Stimulated activated naive CD8-positive, alpha-beta T cell treated with anti-CD3 and anti-CD28 coated beads, Interleukin-15, amount 100 ng/mL, for 72 hours (primary cell): ENCODE data around the gene REC114.
"Not testable (repeated sequence)": the region's sequence is repeated elsewhere in the genome, so short reads cannot be mapped to it uniquely, and the experiment has no call there.

Experiments used
- ATAC-seq: fragments of 150-1000 bp; cut with Tn5 transposase; 2 replicates; pipeline ENCODE4 v1.10.0; 2021; ENCODE audit warnings: mild to moderate bottlenecking, moderate library complexity
- DNase-seq, 2 donors: peaks; one replicate each; pipeline ENCODE4 v3.0.0; 2021 to 2022
- H3K27ac Mint-ChIP-seq, 2 donors: one replicate each; pipeline ENCODE4 v1.8.0; 2022; ENCODE audit warnings: mild to moderate bottlenecking in 2 of 2, mixed read lengths in 2 of 2, moderate library complexity in 2 of 2
- H3K27me3 Mint-ChIP-seq: one replicate; pipeline ENCODE4 v1.8.0; 2022; ENCODE audit warnings: mixed read lengths
- H3K4me1 Mint-ChIP-seq: one replicate; pipeline ENCODE4 v1.8.0; 2022; ENCODE audit warnings: mild to moderate bottlenecking, mixed read lengths
- H3K4me3 Mint-ChIP-seq, 2 donors: one replicate each; pipeline ENCODE4 v1.8.0; 2022; ENCODE audit warnings: mild to moderate bottlenecking in 2 of 2, mixed read lengths in 2 of 2, moderate library complexity in 1 of 2
- H3K9me3 Mint-ChIP-seq, 2 donors: one replicate each; pipeline ENCODE4 v1.8.0; 2022; ENCODE audit warnings: mixed read lengths in 2 of 2

REC114 gene

DNA sequence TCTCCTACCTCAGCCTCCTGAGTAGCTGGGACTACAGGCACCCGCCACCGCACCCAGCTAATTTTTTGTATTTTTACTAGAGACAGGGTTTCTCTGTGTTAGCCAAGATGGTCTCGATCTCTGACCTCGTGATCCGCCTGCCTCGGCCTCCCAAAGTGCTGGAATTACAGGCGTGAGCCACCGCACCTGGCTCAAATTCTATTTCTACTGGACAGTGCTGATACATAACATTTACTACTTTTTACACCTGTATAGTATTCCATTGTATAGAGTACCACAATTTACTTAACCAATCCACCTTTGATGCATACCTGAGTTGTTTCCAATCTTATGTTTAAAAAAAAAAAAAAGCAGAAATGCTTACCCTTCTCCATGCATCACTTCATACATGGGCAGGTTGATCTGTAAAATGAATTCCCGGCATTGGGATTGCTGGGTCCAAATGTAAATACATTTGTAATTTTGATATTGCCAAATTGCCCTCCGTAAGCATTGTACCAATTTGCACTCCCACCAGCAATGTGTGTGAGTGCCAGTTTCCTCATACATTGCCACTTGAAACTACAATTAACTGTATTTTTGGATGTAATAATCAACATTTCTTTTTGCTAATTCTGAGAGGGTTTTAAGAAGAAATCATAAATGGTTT lies 95.7 kb downstream of the REC114 start:
- no peaks in the 10 kb centered on the region for H3K9me3 Mint-ChIP-seq
- no peak for ATAC-seq
- H3K4me1 Mint-ChIP-seq, result no peaks in the 10 kb centered on the region

DNA sequence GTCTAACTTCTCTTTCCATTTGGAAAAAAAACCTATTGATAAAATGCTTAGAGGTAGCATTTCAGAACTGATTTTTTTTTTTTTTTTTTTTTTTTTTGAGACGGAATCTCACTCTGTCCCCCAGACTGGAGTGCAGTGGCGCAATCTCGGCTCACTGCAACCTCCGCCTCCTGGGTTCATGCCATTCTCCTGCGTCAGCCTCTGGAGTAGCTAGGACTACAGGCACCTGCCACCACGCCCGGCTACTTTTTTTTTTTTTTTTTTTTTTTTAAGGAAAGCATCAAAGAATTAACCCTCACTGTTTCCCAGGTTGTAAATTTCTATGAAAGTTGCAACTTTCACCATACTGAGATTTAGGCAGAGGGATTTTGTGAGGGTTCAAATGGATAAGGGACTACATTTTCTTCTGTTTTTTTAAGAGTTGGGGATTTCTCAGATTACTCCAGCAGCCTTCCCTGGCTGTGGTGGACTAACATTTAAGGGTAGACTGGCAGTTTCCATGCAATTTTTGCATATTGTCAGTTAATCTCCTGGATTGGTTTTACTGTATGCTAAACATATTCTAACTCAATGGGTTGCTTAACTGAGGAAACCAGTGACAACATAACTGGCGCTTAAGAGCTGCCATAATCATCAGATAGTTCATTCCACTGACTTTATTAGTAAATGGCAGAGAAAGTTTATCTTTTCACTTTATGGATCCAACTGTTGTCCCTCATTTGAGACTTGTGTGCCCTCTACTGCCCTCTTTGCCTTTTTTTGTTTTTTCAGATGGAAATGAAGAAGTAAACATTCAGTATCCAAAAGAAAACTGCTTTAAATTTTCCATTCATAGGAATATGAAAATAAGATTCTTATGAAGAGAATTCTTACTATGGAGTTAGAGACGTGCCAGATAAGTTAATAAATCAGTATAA lies 96.5 kb downstream of the REC114 start:
- H3K4me3 Mint-ChIP-seq, result no peak overlapping the region
- no peaks in the 10 kb centered on the region for H3K9me3 Mint-ChIP-seq

More for the DNA sequence above, 95.7 kb downstream of the REC114 start:
- no peak for DNase-seq
- Mint-ChIP-seq H3K4me3 (no peak overlapping the region), H3K27ac (no peak overlapping the region), H3K27me3 (no peaks in the 10 kb centered on the region)

DNA sequence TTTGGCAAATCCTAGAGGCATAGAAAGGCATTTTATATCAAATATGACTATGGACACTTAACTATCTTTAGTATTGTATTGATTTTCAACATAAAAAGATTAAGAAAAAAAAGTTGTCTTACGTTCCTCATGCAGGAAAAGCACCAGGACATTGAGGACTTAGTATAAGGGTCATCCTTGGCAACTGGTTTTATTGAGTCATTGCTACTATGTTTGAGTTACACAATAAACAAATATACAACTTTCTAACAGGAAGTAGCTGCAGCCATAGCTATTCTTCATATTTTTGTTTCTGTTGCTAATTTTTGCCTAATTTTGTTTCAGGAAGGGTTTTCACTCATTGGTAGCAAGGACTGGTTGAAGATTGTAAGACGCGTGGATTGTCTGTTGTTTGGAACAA lies 97.2 kb downstream of the REC114 start:
- no peak for ATAC-seq
- Mint-ChIP-seq H3K27me3 (no peaks in the 10 kb centered on the region), H3K9me3 (no peaks in the 10 kb centered on the region), H3K4me3 (no peak overlapping the region), H3K27ac (no peak overlapping the region), H3K4me1 (no peaks in the 10 kb centered on the region)
- DNase-seq, result no peak

More for the DNA sequence above, 96.5 kb downstream of the REC114 start:
- no peak overlapping the region for H3K27ac Mint-ChIP-seq
- no peaks in the 10 kb centered on the region for H3K27me3 Mint-ChIP-seq
- no peaks in the 10 kb centered on the region for H3K4me1 Mint-ChIP-seq
- ATAC-seq, result no peak
- DNase-seq, result no peak

DNA sequence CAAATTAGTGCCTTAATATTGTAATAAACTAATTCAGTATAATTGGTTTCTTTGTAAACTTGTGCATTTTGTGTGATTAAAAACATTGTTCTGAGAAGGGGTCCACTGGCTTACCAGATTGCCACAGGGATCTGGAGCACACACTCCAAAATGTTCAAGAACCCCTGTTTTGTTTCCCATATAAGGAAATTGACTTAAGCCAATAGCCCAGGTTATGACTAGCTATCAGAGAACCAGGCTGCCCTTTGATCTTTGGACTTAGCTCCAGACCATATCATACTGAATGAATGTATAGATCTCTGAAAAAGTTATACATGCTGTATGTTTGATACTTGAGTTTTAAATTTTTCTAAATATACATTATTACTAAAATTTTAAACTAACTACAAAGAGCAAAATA lies 98.5 kb downstream of the REC114 start:
- Mint-ChIP-seq H3K27me3 (no peaks in the 10 kb centered on the region), H3K4me1 (no peaks in the 10 kb centered on the region), H3K9me3 (no peaks in the 10 kb centered on the region), H3K4me3 (no peak overlapping the region), H3K27ac (no peak overlapping the region)
- DNase-seq, result no peak
- no peak for ATAC-seq

DNA sequence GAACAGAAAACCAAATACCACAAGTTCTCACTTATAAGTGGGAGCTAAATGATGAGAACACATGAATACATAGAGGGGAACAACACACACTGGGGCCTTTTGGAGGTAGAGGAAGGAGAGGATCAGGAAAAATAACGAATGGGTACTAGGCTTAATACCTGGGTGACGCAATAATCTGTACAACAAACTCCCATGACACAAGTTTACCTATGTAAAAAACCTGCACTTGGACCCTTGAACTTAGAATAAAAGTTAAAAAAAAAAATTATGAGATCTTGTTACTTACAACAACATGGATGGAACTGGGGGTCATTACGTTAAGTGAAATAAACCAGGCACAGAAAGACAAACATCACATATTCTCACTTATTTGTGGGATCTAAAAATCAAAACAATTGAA lies 106.0 kb downstream of the REC114 start:
- not testable (repeated sequence) for H3K9me3 Mint-ChIP-seq, H3K27me3 Mint-ChIP-seq, ATAC-seq, H3K4me3 Mint-ChIP-seq, DNase-seq, H3K4me1 Mint-ChIP-seq, H3K27ac Mint-ChIP-seq

DNA sequence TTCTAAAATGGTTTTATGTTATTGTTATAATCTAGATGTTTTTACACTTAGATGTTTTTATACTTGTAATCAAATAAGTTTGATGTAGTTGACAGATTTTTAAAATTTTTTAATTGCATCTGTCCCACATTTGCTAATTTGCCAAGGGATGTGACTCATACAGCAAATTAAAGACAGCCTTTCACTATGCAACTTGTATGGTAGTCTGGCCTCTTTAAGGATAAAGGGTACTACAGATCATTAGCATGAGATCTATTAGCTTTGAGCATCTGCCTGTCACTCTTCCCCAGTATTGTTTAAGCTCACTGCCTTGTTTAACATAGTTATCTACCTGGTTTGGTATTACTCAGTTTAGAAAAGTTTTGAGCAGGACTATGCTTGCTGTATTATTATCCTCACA lies 107.2 kb downstream of the REC114 start:
- H3K27ac Mint-ChIP-seq, result no peak overlapping the region
- no peaks in the 10 kb centered on the region for H3K27me3 Mint-ChIP-seq
- no peaks in the 10 kb centered on the region for H3K9me3 Mint-ChIP-seq

DNA sequence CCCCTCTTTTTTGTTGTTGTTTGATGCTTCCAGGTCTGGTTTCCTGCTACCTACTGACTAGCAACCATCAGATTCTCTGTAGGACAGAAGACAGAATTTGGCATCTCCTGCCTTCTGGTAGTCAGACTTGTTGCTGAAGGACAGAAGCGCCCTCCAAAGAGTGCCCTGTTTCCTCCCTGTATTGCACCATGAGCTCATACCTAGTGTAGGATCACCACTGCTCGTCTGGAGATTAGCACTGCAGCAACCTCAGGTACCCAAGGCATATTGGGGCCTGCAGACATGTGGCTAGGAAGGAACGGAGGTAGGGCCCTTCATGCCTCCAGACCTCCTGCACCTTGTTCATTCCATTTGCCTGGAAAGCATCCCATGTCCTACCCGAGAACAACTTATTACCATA lies 112.1 kb downstream of the REC114 start:
- Mint-ChIP-seq H3K27ac (no peak overlapping the region), H3K4me1 (no peaks in the 10 kb centered on the region), H3K4me3 (no peak overlapping the region), H3K9me3 (no peaks in the 10 kb centered on the region), H3K27me3 (no peaks in the 10 kb centered on the region)
- no peak for ATAC-seq
- DNase-seq, result no peak

More for the DNA sequence above, 107.2 kb downstream of the REC114 start:
- ATAC-seq, result no peak
- no peak for DNase-seq
- Mint-ChIP-seq H3K4me1 (no peaks in the 10 kb centered on the region), H3K4me3 (no peak overlapping the region)

DNA sequence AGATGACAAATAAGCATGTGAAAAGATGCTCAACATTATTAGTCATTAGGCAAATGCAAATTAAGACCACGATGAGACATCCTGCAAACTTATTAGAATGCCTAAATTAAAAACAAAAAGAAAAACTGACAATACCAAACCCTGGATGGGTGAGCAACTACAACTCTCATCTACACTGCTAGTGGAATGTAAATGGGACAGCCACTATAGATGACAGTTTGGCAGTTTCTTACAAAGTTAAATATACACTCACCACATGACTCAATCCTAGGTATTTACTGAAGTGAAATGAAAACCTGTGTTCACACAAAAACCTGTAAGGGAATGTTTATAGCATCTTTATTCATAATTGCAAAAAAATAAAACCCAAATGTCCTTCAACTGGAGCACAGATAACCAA lies 115.6 kb downstream of the REC114 start:
- Mint-ChIP-seq H3K27ac (no peak overlapping the region), H3K9me3 (no peaks in the 10 kb centered on the region), H3K4me3 (no peak overlapping the region), H3K27me3 (no peaks in the 10 kb centered on the region), H3K4me1 (no peaks in the 10 kb centered on the region)
- DNase-seq, result no peak
- no peak for ATAC-seq

DNA sequence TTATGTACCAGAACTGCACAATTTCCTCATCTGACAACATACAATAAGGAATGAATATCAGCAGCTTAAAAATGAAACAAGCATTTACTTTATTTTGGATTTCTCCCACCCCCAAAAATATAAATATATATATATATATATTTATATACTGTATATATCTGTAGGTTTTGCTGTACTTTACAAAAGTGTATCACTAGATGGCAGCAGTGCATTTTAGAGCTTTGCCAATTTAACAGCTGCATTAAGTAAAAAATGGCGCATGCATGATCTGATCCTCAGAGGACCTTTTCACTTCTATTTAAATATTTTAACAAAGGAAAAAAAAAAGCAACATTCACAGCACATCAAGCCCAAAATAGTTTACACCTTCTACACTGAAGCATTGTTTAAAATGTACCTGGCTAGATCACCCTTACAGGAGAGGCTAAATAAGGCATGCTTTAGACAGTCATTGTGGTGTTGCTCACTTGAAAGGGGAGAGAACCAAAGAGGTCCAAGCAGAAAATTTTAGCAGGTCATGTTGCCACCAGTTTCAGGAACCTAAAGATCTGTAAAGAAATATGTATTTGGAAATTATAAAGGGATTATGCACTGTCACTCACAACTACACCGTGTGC lies 117.6 kb downstream of the REC114 start:
- Mint-ChIP-seq H3K9me3 (no peaks in the 10 kb centered on the region), H3K27ac (no peak overlapping the region), H3K4me1 (peaks cover 6% of the 10 kb centered on the region), H3K4me3 (no peak overlapping the region), H3K27me3 (no peaks in the 10 kb centered on the region)
- peak; percentile 74 for ATAC-seq
- DNase-seq, result peak in 1 of 2 donors; percentile 10

DNA sequence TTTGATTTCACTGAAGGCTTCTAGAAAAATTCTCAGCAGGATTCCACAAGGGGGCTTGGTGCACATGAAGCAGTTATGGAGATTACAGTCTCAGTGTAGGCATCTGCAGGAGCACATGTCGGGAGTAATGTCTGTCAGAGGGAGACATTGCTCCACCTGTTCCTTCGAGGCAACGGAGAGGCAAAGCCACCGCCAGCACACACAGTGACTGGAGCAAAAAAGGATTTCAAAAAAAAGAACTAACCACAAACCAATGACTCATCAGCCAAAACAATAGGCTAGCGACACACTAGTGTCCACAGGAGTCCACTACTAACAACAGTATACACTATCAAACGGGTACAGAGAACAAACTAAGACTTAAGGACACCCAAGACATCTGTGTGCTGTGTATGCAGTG lies 121.3 kb downstream of the REC114 start:
- H3K9me3 Mint-ChIP-seq, result no peaks in the 10 kb centered on the region
- H3K4me1 Mint-ChIP-seq, result peaks cover 6% of the 10 kb centered on the region
- DNase-seq (no peak), ATAC-seq (no peak)
- H3K4me3 Mint-ChIP-seq, result no peak overlapping the region
- no peak overlapping the region for H3K27ac Mint-ChIP-seq
- H3K27me3 Mint-ChIP-seq, result no peaks in the 10 kb centered on the region

DNA sequence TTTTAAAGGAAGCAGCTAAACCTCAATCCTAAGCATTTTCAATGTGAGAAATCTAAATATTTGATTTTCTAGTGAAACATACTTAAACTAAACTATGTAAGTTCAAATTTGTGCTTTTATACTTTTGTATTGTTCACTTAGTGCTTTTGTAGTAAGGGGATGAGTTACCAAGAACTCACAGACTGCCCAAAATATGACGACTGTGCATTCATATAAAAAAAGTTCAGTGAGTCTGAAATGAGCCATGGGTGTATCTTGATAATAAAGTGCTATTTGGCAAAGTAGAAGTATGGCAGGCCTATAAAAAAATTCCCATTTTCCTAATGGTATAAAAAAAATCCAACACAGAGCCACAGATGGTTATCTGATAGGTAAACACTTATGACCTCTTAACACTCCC lies 124.1 kb downstream of the REC114 start:
- Mint-ChIP-seq H3K4me1 (peaks cover 12% of the 10 kb centered on the region), H3K27me3 (no peaks in the 10 kb centered on the region), H3K4me3 (no peak overlapping the region), H3K27ac (no peak overlapping the region), H3K9me3 (no peaks in the 10 kb centered on the region)
- ATAC-seq, result no peak
- DNase-seq, result no peak

DNA sequence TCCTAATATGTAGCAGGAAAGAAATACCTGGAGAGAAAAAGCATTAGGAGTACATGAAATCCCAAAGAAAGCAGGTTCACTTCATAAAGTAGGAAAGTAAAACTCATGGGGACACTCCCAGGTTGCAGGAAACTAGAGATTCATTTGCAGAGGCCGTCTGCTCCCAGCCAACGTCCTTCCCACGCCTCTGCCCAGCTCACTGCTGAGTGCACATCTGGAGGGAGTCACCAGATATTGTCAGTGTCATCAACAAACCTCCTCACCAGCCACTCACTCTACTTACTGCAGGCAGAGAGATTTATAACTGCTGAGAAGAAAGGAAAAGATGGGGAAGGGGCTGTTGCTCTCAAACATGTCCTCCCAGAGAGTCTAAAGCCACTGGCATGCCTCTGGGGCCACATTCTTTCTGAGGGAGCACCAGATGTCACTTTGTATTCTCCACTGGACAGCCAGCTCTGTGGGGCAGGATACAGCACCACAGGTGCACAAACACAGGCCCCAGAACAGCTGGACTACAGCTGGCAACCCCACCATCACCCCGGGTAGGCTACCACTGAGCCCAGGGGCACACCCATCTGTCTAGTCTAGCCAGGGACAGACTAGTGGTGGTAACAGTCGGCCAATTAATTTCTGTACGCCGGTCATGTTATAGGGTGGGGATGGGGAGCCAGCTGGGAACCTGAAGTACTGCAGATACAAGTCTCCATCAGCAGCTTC lies 125.8 kb downstream of the REC114 start:
- Mint-ChIP-seq H3K4me3 (no peak overlapping the region), H3K27me3 (no peaks in the 10 kb centered on the region), H3K4me1 (peaks cover 12% of the 10 kb centered on the region), H3K27ac (peak overlapping the region in 1 of 2 donors; percentile 36), H3K9me3 (no peaks in the 10 kb centered on the region)
- ATAC-seq (no peak), DNase-seq (no peak)

DNA sequence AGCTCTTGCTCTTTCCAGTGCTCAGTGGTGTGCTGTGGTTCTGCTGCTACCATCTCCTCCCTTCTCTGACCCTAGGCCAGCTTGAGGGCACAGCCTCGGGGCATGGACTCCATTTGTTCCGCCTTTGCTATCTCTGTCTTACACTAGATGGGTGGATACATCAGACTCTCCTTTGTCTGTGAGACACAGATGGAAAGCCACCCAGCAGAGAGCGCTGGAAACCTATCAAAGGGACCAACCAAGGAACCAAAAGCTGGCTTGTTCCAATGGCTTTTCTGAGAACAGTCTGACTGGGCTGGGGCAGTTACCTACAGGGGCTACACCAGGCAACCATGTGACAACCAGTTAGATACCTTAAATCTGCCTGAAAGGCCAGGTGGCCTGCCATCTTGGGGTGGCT lies 126.4 kb downstream of the REC114 start:
- Mint-ChIP-seq H3K27me3 (no peaks in the 10 kb centered on the region), H3K27ac (no peak overlapping the region), H3K4me3 (no peak overlapping the region), H3K4me1 (peaks cover 9% of the 10 kb centered on the region), H3K9me3 (no peaks in the 10 kb centered on the region)
- DNase-seq (no peak), ATAC-seq (no peak)

DNA sequence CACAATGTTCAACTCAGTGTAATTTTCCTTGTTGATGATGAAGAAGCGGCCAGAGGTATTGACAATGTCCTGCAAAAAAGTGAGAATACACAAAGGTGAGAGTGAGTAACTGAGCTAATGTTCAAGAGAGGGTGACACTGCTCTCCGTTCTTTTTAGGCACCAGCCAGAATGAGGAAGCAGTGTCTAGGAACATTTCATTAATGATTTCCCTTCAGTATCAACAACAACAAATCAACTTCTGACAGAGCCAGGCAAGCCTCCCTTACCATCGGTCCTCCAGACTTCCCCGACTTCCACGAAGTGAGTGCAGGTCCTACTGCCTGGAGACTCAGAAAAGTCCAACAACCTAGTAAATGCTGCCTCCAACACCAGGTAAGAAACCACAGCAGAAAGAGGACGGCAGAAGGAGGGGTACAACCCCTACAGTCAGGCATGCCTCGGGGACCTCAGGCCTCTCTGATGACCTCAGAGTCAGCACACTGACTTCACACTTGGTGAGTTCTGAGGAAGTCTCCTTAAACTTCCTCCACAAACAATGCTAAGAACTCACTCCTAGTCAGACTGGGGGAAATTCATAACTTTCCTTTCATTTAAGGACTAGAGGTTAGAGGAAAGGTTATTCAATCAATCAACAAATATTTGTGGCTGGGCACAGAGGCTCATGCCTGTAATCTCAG lies 127.5 kb downstream of the REC114 start:
- H3K27me3 Mint-ChIP-seq, result no peaks in the 10 kb centered on the region
- no peak for DNase-seq
- H3K27ac Mint-ChIP-seq, result peak overlapping the region; percentile 4 to 34
- H3K9me3 Mint-ChIP-seq, result no peaks in the 10 kb centered on the region
- H3K4me3 Mint-ChIP-seq, result no peak overlapping the region
- H3K4me1 Mint-ChIP-seq, result peaks cover 6% of the 10 kb centered on the region
- ATAC-seq, result no peak

DNA sequence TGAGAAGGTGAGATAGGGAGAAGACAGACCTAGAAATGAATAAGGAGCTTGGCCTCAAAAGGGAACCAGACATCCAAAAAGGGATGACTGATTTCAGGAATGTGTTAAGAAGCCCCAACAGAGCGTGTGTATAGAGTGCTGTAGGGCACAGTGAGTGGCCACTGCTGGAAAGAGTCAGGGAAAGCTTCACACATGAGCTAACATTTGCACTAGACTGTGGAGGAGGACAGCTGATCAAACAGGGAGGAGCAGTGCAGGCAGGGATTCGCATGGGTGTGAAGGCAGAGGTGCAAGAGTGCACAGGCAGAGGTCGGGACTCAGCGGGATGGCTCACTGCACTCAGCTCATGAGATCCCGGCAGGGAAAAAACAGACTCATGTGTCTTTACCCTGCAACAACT lies 128.4 kb downstream of the REC114 start:
- no peak for DNase-seq
- ATAC-seq, result no peak
- H3K4me3 Mint-ChIP-seq, result no peak overlapping the region
- H3K9me3 Mint-ChIP-seq, result no peaks in the 10 kb centered on the region
- H3K4me1 Mint-ChIP-seq, result peaks cover 6% of the 10 kb centered on the region
- no peaks in the 10 kb centered on the region for H3K27me3 Mint-ChIP-seq
- no peak overlapping the region for H3K27ac Mint-ChIP-seq
